Measurements from ENCODE around the gene HOXA3.

DNA sequence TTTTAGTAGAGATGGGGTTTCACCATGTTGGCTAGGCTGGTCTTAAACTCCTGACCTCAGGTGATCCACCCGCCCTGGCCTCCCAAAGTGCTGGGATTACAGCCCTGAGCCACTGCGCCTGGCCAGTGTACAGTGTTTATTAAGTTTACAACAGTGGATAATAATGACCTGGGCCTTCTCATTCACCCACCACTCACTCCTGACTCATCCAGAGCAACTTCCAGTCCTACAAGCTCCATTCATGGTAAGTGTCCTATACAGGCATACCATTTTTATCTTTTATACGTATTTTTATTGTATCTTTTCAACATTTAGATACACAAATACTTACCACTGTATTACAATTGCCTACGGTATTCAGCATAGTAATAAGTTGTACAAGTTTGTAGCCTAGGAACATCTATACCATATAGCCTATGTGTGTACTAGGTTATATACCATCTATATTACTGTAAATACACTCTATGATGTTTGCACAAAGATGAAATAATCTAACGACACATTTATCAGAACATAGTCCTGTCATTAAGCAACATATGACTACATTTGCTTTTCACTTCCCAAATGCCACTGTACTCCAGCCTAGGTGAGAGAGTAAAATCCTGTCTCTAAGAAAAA lies 73.7 kb downstream of the HOXA3 start:
- TF ChIP-seq CTCF (optimal IDR thresholded peaks at IDR 0.05 in 1 of 3, IDR thresholded peaks at IDR 0.05 in 1 of 3, conservative IDR thresholded peaks at IDR 0.05 in 1 of 3; ENCODE audit: extremely low read depth in 1 of 3, insufficient read depth in 2 of 3, low read length in 3 of 3): no peak
- no peak for TF ChIP-seq EZH2 (IDR thresholded peaks at IDR 0.05; ENCODE audit: low read length)

All from keratinocyte (primary cell).